GM13977 (cell line): ENCODE data around the gene DNAJC10.

Source experiments
- DNase-seq: peaks from one replicate; pipeline ENCODE4 v3.0.0; 2012; ENCODE audit warnings: low spot score
- in situ Hi-C: fragments of 300-500 bp; cut with MboI; formaldehyde crosslinking; loops from one replicate; pipeline ENCODE4 v1.12.0; 2022; ENCODE audit warnings: low sequenced_read_pairs, low pct_unique_long_range_greater_than_20kb, mixed read lengths, inconsistent platforms; ENCODE audit not compliant: unreplicated experiment
- TF ChIP-seq, protein P1 (sequence below): IDR thresholded peaks from 2 replicates; pipeline ENCODE4 v1.5.1; 2012; ENCODE audit warnings: mild to moderate bottlenecking, control low read depth; ENCODE audit not compliant: insufficient read depth; ENCODE audit errors: extremely low read depth, missing control alignments

DNAJC10 gene

DNA sequence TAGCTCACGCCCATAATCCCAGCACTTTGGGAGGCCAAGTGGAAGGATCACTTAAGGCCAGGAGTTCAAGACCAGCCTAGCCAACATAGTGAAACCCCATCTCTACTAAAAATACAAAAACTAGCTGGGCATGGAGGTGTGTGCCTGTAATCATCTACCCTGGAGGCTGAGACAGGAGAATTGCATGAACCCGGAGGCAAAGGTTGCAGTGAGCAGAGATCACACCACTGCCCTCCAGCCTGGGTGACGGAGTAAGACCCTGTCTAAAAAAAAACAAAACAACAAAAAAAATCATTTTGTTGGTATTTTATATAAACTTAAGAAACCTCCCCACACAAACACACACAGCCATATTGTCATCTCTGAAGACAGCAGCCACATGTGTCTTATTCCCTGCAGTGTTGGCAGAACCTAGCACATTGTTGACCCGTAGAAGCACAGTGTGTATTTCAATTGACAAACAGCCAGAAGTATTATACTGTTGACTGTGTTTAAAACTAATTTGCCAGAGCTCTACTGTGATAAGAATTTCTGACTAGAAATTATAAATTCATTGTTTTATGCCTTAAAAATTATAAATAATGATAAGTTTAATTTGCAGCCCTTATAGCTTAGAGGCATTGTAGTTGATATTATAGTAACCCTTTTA lies 68.1 kb downstream of the DNAJC10 start:
- in situ Hi-C loops = loop anchor here (10.0 kb wide), 1 partner anchor 201 kb away; no protein-coding TSS in a partner anchor

DNA sequence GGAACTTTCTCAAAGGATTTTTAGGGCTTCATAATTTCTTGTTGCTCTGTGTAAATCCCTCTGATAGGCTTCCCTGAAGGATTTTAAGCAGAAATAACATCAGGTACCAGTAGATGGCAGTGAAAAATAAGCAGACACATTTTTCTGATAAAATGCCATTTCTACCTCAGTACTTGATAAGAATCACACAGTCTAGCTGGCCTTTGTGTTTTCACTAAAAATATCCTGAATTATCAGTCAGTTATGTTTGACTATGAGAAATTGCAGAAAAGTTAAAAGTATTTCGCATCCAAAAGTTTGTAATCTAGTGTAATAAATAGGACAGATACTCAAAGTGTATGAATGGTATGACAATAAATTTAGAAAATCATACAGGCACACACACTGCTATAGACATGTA lies 68.7 kb downstream of the DNAJC10 start:
- TF ChIP-seq, protein P1, sequence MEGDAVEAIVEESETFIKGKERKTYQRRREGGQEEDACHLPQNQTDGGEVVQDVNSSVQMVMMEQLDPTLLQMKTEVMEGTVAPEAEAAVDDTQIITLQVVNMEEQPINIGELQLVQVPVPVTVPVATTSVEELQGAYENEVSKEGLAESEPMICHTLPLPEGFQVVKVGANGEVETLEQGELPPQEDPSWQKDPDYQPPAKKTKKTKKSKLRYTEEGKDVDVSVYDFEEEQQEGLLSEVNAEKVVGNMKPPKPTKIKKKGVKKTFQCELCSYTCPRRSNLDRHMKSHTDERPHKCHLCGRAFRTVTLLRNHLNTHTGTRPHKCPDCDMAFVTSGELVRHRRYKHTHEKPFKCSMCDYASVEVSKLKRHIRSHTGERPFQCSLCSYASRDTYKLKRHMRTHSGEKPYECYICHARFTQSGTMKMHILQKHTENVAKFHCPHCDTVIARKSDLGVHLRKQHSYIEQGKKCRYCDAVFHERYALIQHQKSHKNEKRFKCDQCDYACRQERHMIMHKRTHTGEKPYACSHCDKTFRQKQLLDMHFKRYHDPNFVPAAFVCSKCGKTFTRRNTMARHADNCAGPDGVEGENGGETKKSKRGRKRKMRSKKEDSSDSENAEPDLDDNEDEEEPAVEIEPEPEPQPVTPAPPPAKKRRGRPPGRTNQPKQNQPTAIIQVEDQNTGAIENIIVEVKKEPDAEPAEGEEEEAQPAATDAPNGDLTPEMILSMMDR = peak; percentile 45
- DNase-seq = no peak
- in situ Hi-C loops = loop anchor here (10.0 kb wide), 1 partner anchor 200 kb away; no protein-coding TSS in a partner anchor

More for the DNA sequence above, 68.1 kb downstream of the DNAJC10 start:
- no peak for DNase-seq
- TF ChIP-seq, protein P1 = no peak

DNA sequence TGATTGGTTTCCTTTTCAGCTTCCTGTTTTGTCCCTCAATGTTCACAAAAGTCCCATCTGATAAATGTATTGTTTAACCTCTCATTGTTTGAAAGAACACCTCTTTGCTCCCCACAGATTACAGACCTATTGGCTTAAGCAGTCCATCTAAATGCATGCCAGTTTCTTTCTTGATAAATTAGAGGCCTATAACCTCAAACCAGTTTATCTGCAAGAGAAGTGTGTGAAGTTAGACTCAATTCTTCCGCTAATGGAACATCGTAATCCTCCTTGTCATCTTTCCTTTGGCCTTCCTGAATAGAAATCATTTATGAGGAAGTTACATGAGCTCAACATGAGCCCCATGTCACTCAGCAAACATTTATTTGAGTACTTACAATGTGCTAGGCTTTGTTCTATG lies 76.4 kb downstream of the DNAJC10 start:
- in situ Hi-C loops = no loop called here
- DNase-seq = no peak
- TF ChIP-seq, protein P1 = no peak

DNA sequence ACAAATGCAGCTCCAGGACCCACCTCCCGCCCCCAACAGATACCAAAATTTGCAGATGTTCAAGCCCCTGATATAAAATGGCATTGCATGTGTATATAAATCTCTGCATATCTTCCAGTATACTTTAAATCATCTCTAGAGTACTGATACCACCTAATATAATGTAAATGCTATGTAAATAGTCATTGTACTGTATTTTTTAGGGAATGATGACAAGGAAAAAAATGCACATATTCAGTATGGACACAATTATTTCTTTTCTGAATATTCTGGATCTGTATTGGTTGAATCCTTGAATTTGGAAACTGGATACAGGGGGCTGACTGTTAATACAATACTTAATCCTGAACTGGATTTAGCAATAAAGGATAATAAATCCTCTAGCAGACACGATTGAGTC lies 82.7 kb downstream of the DNAJC10 start:
- TF ChIP-seq, protein P1 = no peak
- in situ Hi-C loops = no loop called here
- no peak for DNase-seq

DNA sequence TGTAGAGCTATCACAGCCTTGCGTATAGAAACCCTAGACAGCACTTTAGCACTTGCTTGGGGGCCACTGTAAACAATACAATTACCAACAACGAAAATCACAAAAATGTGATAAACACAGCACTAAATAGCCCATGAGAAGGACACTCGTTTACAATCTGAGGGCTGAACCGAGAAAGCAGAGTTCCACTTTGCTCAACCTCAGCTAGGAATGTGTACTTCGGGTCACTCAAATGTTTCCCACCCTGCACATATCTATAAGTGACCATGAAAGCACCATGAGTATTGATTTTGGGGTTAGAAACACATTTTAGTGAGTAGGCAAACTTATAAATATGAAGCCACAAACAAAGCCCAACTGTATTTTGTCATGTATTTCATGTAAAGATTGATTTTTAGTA lies 88.1 kb downstream of the DNAJC10 start:
- TF ChIP-seq, protein P1 = no peak
- DNase-seq = no peak

DNA sequence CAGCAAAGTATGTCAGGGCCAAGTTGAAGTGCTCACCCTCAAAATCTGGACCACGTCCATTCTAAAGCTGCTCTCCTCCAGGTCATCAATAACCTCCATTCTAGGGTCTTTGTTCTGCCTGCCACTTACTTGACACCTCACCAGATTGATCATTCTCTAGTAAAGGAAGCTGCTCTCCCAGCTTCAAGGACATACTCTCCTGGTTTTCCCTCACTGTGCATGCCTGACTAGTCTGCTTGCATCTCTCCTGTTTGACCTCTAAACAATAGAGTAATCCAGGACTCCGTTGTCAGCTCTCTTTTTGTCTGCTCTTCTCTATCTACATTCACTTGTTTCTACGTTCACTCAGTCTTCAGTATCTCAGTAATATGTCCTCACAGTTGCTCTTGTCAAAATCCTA lies 91.3 kb downstream of the DNAJC10 start:
- TF ChIP-seq, protein P1 = no peak
- in situ Hi-C loops = no loop called here
- no peak for DNase-seq

More for the DNA sequence above, 88.1 kb downstream of the DNAJC10 start:
- in situ Hi-C loops = no loop called here
